Spleen (tissue), 11 donors: ENCODE measurements around the gene IFIT2. TPM values are rescaled to one million over a fixed set of nuclear protein-coding genes. Genes with fewer than 3 reads are reported as not detected.

Experiments used
- DNase-seq: peaks from one replicate; pipeline ENCODE4 v3.0.0-alpha.2; 2020
- H3K27ac ChIP-seq, 8 donors: fragments of 200-600 bp; sonication (generic) in 7 of 8; 1 replicate in 4 of 8; 2 replicates in 4 of 8; pipeline versions ENCODE4 v1.5.0 to v1.8.0; 2016 to 2021; ENCODE audit warnings: inconsistent platforms in 4 of 8, mild to moderate bottlenecking in 4 of 8, moderate library complexity in 1 of 8
- H3K27me3 ChIP-seq, 7 donors: fragments of 200-600 bp; sonication (generic) in 6 of 7; replicated peaks in 1 of 7; 1 replicate in 4 of 7; 2 replicates in 3 of 7; pipeline versions ENCODE4 v1.5.0 to v1.8.0; 2016 to 2021; ENCODE audit warnings: inconsistent platforms in 3 of 7, mild to moderate bottlenecking in 1 of 7
- H3K36me3 ChIP-seq, 6 donors: fragments of 200-600 bp; sonication (generic) in 5 of 6; 1 replicate in 4 of 6; 2 replicates in 2 of 6; pipeline versions ENCODE4 v1.5.0 to v1.8.0; 2016 to 2021; ENCODE audit warnings: inconsistent platforms in 2 of 6
- H3K4me1 ChIP-seq, 6 donors: fragments of 200-600 bp; sonication (generic) in 5 of 6; 1 replicate in 3 of 6; 2 replicates in 3 of 6; pipeline versions ENCODE4 v1.5.0 to v1.8.0; 2016 to 2021; ENCODE audit warnings: inconsistent platforms in 3 of 6
- H3K4me3 ChIP-seq, 8 donors: fragments of 200-600 bp; sonication (generic) in 7 of 8; 1 replicate in 4 of 8; 2 replicates in 4 of 8; pipeline versions ENCODE4 v1.5.0 to v1.8.0; 2016 to 2021; ENCODE audit warnings: inconsistent platforms in 4 of 8, mild to moderate bottlenecking in 4 of 8, moderate library complexity in 2 of 8
- H3K9me3 ChIP-seq, 8 donors: fragments of 200-600 bp; sonication (generic) in 7 of 8; 1 replicate in 4 of 8; 2 replicates in 4 of 8; pipeline versions ENCODE4 v1.5.0 to v1.8.0; 2016 to 2021; ENCODE audit warnings: inconsistent platforms in 4 of 8
- POLR2A ChIP-seq, 3 donors: fragments of 450-650 bp; IDR thresholded peaks; one replicate each; pipeline ENCODE4 v1.5.1; 2017; ENCODE audit warnings: antibody characterized with exemption in 3 of 3, mild to moderate bottlenecking in 1 of 3
- POLR2AphosphoS5 ChIP-seq, 3 donors: sonication (generic); formaldehyde crosslinking; IDR thresholded peaks; one replicate each; pipeline ENCODE4 v1.5.1; 2017; ENCODE audit warnings: antibody characterized with exemption in 3 of 3
- WGBS, 5 donors: extraction: QIAGEN DNeasy Blood & Tissue Kit in 3 of 5; methylation state at CpG; one replicate each; pipeline versions ENCODE4 v1.1.5 to v1.1.7; 2013 to 2018; 5-methylcytosine and 5-hydroxymethylcytosine counted together
- intact Hi-C: fragments of 100-400 bp; cut with DNase I; formaldehyde crosslinking; loops from one replicate; pipeline ENCODE4 v1.15.0; 2023; ENCODE audit warnings: low total_unique reads
- polyA plus RNA-seq, 3 donors: library from polyadenylated mRNA; stranded (reverse); fragments of 200-250 nt; gene quantifications; one replicate each; pipeline ENCODE4 v1.2.1, GENCODE V29; 2013
- total RNA-seq, 7 donors: library from RNA; depleted of rRNA in 3 of 7; stranded (reverse); fragments of >200 nt in 3 of 7; fragmentation: NEBNext Ultra II Directional in 4 of 7; extraction: Animal tissue kit (Norgen Biotek cat#: 25700) in 4 of 7; gene quantifications; one replicate each; pipeline versions ENCODE4 v1.1.0 to v1.2.1, GENCODE V29; 2016 to 2021
- TF ChIP-seq, protein P1 (sequence below), 11 experiments: fragments of 200-600 bp in 7 of 11; fragments of 450-650 bp in 4 of 11; sonication (generic) in 4 of 11; IDR thresholded peaks in 8 of 11; conservative IDR thresholded peaks in 3 of 11; 1 replicate in 7 of 11; 2 replicates in 4 of 11; pipeline versions ENCODE4 v1.4.0 to v1.8.0; 2016 to 2021; ENCODE audit warnings: antibody characterized with exemption in 11 of 11, inconsistent platforms in 4 of 11, mild to moderate bottlenecking in 1 of 11
- donor health status: healthy with polysubstance abuse.
- donor health status: DM: no; HTN: no; CAD: no; lungs with moderate emphysema.
- donor health status: DM: no; HTN: no; CAD: no.
- donor health status: Bipolar disorder and iron deficiency.
- donor health status: healthy.
- donor health status: DM: no; HTN: no; CAD: no.
- donor health status: DM: yes; HTN: yes; CAD: no.

The IFIT2 gene
- total and polyA plus RNA-seq, 10 donors = 6.1 to 22.2 (median 15.9) TPM

DNA sequence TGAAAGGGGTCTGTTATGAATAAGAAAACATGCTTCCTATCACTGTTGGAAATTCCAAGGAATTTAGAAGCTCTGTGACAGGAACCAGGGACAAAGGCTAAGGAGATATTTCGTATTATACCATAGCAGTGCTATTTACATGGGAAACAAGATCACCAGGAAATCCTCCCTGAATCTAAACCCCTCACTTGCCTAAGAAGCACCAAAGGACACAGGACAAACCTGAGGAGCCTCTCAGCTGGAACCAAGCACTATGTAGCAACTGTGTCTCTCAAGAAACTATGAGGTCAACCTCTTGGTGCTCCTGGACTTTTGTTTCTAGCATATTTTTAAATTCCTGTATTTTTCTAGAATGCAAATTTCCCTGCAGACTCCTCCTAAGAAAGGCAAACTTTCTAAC is 55.2 kb downstream of the IFIT2 start:
- Histone ChIP-seq H3K36me3 (no peaks in the 10 kb centered on the region), H3K4me3 (no peak overlapping the region), H3K4me1 (peaks cover 0 to 5% (median under 1%) of the 10 kb centered on the region in 6 donors), H3K27me3 (no peaks in the 10 kb centered on the region), H3K9me3 (no peaks in the 10 kb centered on the region), H3K27ac (no peak overlapping the region)
- no peak for DNase-seq
- TF ChIP-seq POLR2A (IDR thresholded peaks at IDR 0.05) = no peak
- no peak for TF ChIP-seq POLR2AphosphoS5 (IDR thresholded peaks at IDR 0.05)
- TF ChIP-seq, protein P1, sequence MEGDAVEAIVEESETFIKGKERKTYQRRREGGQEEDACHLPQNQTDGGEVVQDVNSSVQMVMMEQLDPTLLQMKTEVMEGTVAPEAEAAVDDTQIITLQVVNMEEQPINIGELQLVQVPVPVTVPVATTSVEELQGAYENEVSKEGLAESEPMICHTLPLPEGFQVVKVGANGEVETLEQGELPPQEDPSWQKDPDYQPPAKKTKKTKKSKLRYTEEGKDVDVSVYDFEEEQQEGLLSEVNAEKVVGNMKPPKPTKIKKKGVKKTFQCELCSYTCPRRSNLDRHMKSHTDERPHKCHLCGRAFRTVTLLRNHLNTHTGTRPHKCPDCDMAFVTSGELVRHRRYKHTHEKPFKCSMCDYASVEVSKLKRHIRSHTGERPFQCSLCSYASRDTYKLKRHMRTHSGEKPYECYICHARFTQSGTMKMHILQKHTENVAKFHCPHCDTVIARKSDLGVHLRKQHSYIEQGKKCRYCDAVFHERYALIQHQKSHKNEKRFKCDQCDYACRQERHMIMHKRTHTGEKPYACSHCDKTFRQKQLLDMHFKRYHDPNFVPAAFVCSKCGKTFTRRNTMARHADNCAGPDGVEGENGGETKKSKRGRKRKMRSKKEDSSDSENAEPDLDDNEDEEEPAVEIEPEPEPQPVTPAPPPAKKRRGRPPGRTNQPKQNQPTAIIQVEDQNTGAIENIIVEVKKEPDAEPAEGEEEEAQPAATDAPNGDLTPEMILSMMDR (IDR thresholded peaks at IDR 0.05 in 8 of 11, conservative IDR thresholded peaks at IDR 0.05 in 3 of 11) = no peak
- intact Hi-C loops = no loop called here
- WGBS, 5 donors = 62 to 93% (median 65%) methylated on average over 1 of the region's 1 CpG

DNA sequence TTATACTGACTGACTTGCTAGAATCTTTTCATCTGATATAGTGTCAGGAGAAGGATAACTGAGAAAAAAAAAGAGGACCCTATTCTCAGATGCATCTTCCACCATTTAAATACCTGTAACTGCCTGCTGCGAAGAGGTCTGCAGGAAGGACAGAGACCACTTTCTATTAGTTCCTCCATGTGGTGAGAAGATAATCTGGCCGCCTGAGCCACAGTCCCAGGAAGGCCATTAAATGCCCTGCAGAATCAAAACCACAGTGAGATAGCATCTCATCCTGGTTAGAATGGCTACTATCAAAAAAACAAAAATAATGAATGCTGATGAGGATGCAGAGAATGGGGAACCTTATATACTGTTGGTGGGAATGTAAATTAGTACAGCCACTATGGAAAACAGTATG is 56.1 kb downstream of the IFIT2 start:
- Histone ChIP-seq H3K4me3 (no peak overlapping the region), H3K36me3 (no peaks in the 10 kb centered on the region), H3K4me1 (peaks cover 0 to 11% (median 7%) of the 10 kb centered on the region in 6 donors), H3K27ac (no peak overlapping the region), H3K9me3 (no peaks in the 10 kb centered on the region), H3K27me3 (no peaks in the 10 kb centered on the region)
- intact Hi-C loops = no loop called here
- DNase-seq = no peak
- WGBS, 5 donors = 33 to 80% (median 60%) methylated on average over 2 of the region's 2 CpGs
- TF ChIP-seq POLR2AphosphoS5 (IDR thresholded peaks at IDR 0.05) (no peak), POLR2A (IDR thresholded peaks at IDR 0.05) (no peak)
- TF ChIP-seq, protein P1 (IDR thresholded peaks at IDR 0.05 in 8 of 11, conservative IDR thresholded peaks at IDR 0.05 in 3 of 11) = no peak

Other genes with a start within 250 kb of the IFIT2 start
- 1 to 10 TPM in 5 of 7 donors, under 1 TPM in 2; 0.72 to 8.8 (median 1.8) TPM for gene CH25H, start 94.7 kb upstream of the IFIT2 start, total RNA-seq
- 1 to 10 TPM; 1.4 to 3.6 (median 2.3) TPM for gene CH25H, start 94.7 kb upstream of the IFIT2 start, polyA plus RNA-seq
- gene LIPA, start 50.3 kb upstream of the IFIT2 start, total RNA-seq = 100 to 1,000 TPM; 216 to 828 (median 424) TPM
- gene LIPA, start 50.3 kb upstream of the IFIT2 start, polyA plus RNA-seq = 10 to 100 TPM; 28.6 to 75.0 (median 58.6) TPM
- 10 to 100 TPM; 19.1 to 44.5 (median 24.7) TPM for gene IFIT3, start 26.0 kb downstream of the IFIT2 start, total RNA-seq
- 10 to 100 TPM in 2 of 3 donors, 1 to 10 TPM in 1; 7.7 to 29.9 (median 10.4) TPM for gene IFIT3, start 26.0 kb downstream of the IFIT2 start, polyA plus RNA-seq
- 10 to 100 TPM in 1 of 7 donors, 1 to 10 TPM in 3, under 1 TPM in 1, not detected in 2; 0.49 to 36.9 (median 2.9) TPM for gene IFIT1B, start 76.0 kb downstream of the IFIT2 start, total RNA-seq
- under 1 TPM in 1 of 3 donors, not detected in 2; 0.04 TPM for gene IFIT1B, start 76.0 kb downstream of the IFIT2 start, polyA plus RNA-seq
- gene IFIT1, start 90.6 kb downstream of the IFIT2 start, total RNA-seq = 10 to 100 TPM; 13.5 to 35.7 (median 24.2) TPM
- gene IFIT1, start 90.6 kb downstream of the IFIT2 start, polyA plus RNA-seq = 10 to 100 TPM in 2 of 3 donors, 1 to 10 TPM in 1; 8.8 to 26.5 (median 10.8) TPM
- 10 to 100 TPM; 17.3 to 23.7 (median 20.4) TPM for gene IFIT5, start 112.5 kb downstream of the IFIT2 start, total RNA-seq
- 10 to 100 TPM in 2 of 3 donors, 1 to 10 TPM in 1; 9.3 to 13.6 (median 11.4) TPM for gene IFIT5, start 112.5 kb downstream of the IFIT2 start, polyA plus RNA-seq
- gene SLC16A12, start 233.5 kb downstream of the IFIT2 start, total RNA-seq = under 1 TPM in 2 of 7 donors, not detected in 5; 0.07 to 0.13 TPM
- gene SLC16A12, start 233.5 kb downstream of the IFIT2 start, polyA plus RNA-seq = under 1 TPM; 0.02 to 0.19 (median 0.12) TPM